AG04450 (cell line): ENCODE data around the gene SFMBT2. TPM values are rescaled to one million over a fixed set of nuclear protein-coding genes. Genes with fewer than 3 reads are reported as not detected.
"Not testable (repeated sequence)": the region's sequence is repeated elsewhere in the genome, so short reads cannot be mapped to it uniquely, and the experiment has no call there.

Experiments used
- CTCF ChIA-PET: fragments of 300-600, 350-600 bp; formaldehyde crosslinking; extraction: SDS; loops from one replicate; lab custom pipeline; 2022; ENCODE audit warnings: antibody characterized with exemption, inconsistent platforms; lab: Charles Lee
- POLR2A ChIA-PET: fragments of 350-600 bp; formaldehyde crosslinking; extraction: SDS; loops from one replicate; lab custom pipeline; 2021; ENCODE audit warnings: antibody characterized with exemption, inconsistent platforms; lab: Yijun Ruan, JAX
- DNase-seq: peaks from one replicate; pipeline ENCODE4 v3.0.0-alpha.2; 2011; ENCODE audit warnings: low read depth, low spot score
- H3K27ac ChIP-seq: one replicate; pipeline ENCODE4 v1.5.1; 2012; ENCODE audit warnings: low read depth, low read length, control low read depth
- H3K27me3 ChIP-seq: one replicate; pipeline ENCODE4 v1.6.0; 2012; ENCODE audit warnings: low read length; ENCODE audit not compliant: control insufficient read depth, insufficient read depth
- H3K4me3 ChIP-seq: 2 replicates; pipeline ENCODE4 v1.5.1; 2011; ENCODE audit warnings: mild to moderate bottlenecking, low read depth, low read length, control low read depth
- H3K9me3 ChIP-seq: 2 replicates; pipeline ENCODE4 v1.5.1; 2012; ENCODE audit warnings: low read length; ENCODE audit not compliant: control insufficient read depth, insufficient read depth
- polyA plus RNA-seq: library from polyadenylated mRNA; depleted of rRNA; stranded (reverse); fragments of >200 nt; gene quantifications from 2 replicates; pipeline ENCODE4 v1.2.3, GENCODE V29; 2011
- TF ChIP-seq, protein P1 (sequence below): IDR thresholded peaks from 2 replicates; pipeline ENCODE4 v1.5.1; 2011; ENCODE audit warnings: low read depth, low read length, control low read depth, inconsistent platforms

Gene SFMBT2
- polyA plus RNA-seq, 1 experiment = 1.4 TPM

DNA sequence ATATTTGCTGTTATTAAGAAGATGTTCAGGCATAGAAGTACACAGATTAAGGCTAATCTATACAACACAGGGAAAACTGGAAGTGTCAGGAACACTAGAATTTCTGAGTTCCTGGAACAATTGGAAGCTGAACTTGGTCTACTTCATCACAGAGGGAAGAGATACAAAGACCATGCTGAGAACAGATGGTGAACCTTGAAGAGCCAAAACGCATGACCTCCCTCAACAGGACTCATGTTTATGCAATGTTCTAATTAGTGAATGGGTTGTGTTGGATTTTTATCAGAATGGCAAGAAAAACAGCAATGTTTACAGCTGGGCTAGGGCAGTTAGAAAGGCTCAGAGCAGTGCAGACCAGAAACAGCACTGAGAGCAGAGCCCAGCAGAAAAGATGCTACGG is 94.9 kb downstream of the SFMBT2 start:
- TF ChIP-seq, protein P1, sequence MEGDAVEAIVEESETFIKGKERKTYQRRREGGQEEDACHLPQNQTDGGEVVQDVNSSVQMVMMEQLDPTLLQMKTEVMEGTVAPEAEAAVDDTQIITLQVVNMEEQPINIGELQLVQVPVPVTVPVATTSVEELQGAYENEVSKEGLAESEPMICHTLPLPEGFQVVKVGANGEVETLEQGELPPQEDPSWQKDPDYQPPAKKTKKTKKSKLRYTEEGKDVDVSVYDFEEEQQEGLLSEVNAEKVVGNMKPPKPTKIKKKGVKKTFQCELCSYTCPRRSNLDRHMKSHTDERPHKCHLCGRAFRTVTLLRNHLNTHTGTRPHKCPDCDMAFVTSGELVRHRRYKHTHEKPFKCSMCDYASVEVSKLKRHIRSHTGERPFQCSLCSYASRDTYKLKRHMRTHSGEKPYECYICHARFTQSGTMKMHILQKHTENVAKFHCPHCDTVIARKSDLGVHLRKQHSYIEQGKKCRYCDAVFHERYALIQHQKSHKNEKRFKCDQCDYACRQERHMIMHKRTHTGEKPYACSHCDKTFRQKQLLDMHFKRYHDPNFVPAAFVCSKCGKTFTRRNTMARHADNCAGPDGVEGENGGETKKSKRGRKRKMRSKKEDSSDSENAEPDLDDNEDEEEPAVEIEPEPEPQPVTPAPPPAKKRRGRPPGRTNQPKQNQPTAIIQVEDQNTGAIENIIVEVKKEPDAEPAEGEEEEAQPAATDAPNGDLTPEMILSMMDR = no peak
- ChIA-PET POLR2A (no interaction called here), CTCF (no interaction called here)
- DNase-seq = no peak
- Histone ChIP-seq H3K4me3 (no peak overlapping the region), H3K27me3 (no peaks in the 10 kb centered on the region), H3K27ac (no peak overlapping the region), H3K9me3 (peaks cover 5% of the 10 kb centered on the region; the same call in 1 of the 2 replicates)

DNA sequence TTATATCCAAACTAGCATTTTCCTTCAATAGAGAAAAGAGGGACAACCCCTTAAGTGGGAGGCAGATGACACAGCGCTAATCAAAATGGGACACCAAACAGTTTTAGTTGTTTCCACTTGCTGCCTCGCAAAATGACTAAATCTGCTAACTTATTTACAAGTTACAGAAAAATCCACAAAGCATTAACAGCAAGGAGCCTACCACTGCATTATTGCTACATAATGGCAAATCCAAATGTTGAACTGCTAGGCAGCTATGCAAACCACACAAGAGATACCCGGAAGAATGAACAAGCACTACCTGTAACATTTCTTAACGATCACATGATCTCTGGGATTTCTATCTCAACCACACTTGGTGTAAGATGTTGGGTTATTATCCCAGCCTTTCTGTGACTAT is 96.7 kb downstream of the SFMBT2 start:
- CTCF ChIA-PET = no interaction called here

DNA sequence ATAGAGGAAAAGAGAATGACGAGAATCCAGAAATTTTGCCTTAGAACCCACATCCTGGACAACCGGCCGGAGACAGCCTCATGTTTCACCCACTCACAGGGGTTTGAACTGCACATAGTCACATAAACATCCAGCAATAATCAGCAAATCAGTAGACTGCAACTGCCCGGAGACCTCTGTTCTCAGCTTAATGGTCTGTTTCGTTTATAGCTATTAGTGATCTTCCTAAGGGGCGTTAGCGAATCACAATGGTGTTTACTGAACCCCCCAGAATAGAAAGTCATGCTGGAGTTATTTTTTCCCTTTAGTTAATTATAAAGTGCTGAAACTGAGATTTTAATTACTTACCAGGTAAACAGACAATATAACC is 98.4 kb downstream of the SFMBT2 start:
- H3K27ac ChIP-seq = no peak overlapping the region
- TF ChIP-seq, protein P1 = no peak
- no peak overlapping the region for H3K4me3 ChIP-seq
- DNase-seq = no peak
- peaks cover 5% of the 10 kb centered on the region for H3K9me3 ChIP-seq
- H3K27me3 ChIP-seq = no peaks in the 10 kb centered on the region
- CTCF ChIA-PET = no interaction called here
- POLR2A ChIA-PET = no interaction called here

More for the DNA sequence above, 96.7 kb downstream of the SFMBT2 start:
- H3K9me3 ChIP-seq = peaks cover 5% of the 10 kb centered on the region
- POLR2A ChIA-PET = no interaction called here
- TF ChIP-seq, protein P1 = no peak
- no peaks in the 10 kb centered on the region for H3K27me3 ChIP-seq
- no peak overlapping the region for H3K4me3 ChIP-seq
- no peak for DNase-seq
- no peak overlapping the region for H3K27ac ChIP-seq

DNA sequence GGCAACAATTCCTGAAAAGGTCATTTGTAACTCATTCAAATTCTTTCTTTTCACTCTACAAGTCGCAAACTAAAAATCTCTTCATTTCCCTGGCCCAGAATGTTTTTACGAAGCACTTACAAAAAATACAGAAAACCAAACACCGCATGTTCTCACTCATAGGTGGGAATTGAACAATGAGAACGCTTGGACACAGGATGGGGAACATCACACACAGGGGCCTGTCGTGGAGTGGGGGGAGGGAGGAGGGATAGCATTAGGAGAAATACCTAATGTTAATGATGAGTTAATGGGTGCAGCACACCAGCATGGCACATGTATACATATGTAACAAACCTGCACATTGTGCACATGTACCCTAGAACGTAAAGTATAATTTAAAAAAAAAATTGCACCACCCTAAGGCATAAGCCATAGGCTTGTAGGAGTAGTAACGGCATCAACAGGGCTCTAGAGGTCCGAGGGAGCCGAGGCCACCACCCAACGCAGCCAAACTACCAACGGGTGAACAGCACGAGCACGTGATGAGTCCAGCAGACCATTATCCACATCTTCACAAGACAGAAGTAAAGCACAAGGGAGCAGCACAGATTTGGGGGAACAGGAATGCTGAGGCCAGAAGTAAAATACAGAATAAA is 98.9 kb downstream of the SFMBT2 start:
- H3K4me3 ChIP-seq, DNase-seq, H3K9me3 ChIP-seq, H3K27me3 ChIP-seq, POLR2A ChIA-PET, H3K27ac ChIP-seq, CTCF ChIA-PET: not testable (repeated sequence)

DNA sequence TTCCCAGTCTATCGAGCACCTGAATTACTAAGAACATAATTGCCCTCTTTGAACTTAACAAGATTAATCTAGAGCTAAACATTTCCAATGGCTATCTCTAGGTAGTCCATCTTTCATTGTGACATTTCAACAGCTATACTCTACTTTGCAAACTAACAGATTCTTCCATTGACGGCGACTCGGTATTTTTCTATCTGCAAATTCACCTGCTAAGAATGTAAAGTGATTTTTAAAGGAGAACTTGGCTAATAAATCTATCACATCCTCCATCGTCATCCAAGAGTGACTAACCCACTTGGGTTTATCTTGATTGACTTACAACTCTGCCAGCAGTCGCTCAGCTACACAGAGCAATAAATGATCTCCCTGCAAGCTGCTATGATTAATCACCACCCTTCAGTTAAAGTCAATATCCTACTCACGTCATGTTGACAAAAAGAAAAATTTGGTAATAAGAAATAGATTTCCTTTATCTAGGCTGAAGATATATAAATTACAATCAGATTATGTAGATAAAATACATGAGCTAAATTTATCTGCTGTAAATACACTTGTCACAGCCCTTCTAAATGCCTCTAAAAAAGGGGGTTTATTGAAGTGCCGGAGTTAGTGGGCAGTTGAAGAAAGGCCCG is 99.5 kb downstream of the SFMBT2 start:
- TF ChIP-seq, protein P1 = no peak
- H3K27me3 ChIP-seq = no peaks in the 10 kb centered on the region
- ChIA-PET POLR2A (no interaction called here), CTCF (interaction anchor here (0.6 kb wide), 1 partner anchor 644 kb away, joined by 3 read pairs; no protein-coding TSS in a partner anchor)
- DNase-seq = no peak
- peaks cover 4% of the 10 kb centered on the region for H3K9me3 ChIP-seq
- H3K4me3 ChIP-seq = no peak overlapping the region
- no peak overlapping the region for H3K27ac ChIP-seq
